Measurements from ENCODE around the gene ATG9A. TPM values are rescaled to one million over a fixed set of nuclear protein-coding genes. Genes with fewer than 3 reads are reported as not detected.

Gene ATG9A, protein sequence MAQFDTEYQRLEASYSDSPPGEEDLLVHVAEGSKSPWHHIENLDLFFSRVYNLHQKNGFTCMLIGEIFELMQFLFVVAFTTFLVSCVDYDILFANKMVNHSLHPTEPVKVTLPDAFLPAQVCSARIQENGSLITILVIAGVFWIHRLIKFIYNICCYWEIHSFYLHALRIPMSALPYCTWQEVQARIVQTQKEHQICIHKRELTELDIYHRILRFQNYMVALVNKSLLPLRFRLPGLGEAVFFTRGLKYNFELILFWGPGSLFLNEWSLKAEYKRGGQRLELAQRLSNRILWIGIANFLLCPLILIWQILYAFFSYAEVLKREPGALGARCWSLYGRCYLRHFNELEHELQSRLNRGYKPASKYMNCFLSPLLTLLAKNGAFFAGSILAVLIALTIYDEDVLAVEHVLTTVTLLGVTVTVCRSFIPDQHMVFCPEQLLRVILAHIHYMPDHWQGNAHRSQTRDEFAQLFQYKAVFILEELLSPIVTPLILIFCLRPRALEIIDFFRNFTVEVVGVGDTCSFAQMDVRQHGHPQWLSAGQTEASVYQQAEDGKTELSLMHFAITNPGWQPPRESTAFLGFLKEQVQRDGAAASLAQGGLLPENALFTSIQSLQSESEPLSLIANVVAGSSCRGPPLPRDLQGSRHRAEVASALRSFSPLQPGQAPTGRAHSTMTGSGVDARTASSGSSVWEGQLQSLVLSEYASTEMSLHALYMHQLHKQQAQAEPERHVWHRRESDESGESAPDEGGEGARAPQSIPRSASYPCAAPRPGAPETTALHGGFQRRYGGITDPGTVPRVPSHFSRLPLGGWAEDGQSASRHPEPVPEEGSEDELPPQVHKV
- total RNA-seq (10 to 100 TPM; 52.5 to 72.9 (median 57.6) TPM), total RNA-seq (7.3 to 53.9 (median 34.0) reads per million in 29 experiments)
- 21.6 TPM for total RNA-seq (2013)

GRCh38 chr2:219229305-219230058 lies at the start of gene ATG9A, which contains the start of gene ANKZF1:
Gene ATG9A, minus strand, starts transcription at chr2:219229636. Its CDS starts 1,612 bp downstream, at chr2:219228024.
Gene ANKZF1, plus strand, starts transcription at chr2:219229806. Its CDS starts 452 bp downstream, at chr2:219230258.
- Mint-ChIP-seq H3K9me3 (no peaks in the 10 kb centered on the region), H3K4me1 (peaks cover 55 to 76% (median 62%) of the 10 kb centered on the region in 3 donors)
- WGBS (ENCODE audit: insufficient coverage) = under 1% methylated on average over 80 of the region's 80 CpGs

DNA sequence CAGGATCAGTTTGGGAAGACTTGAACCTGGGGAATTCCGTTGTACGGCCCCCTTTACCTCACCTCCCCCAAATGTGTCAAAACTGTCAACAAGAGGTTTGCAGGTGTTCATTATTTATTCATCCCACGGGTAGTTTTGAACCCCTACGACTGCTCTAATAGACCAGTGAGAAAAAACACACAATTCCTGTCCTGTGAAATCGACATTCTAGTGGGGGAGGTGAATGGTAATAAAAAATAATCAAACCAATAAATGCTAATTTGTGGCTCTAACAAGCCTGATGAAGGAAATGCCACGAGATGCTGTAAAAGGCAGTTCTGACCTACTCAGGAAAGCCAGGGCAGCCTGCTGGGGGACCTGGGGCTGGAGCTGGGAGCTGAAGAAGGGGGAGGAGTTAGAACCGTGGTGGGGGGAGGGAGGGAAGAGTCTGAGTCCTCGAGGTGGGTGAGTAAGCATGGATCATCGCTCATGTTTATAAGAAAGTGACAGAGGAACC lies 49.3 kb upstream of the ATG9A start:
- Histone ChIP-seq H3K27ac (ENCODE audit: low read length) (peak overlapping the region; percentile 100), H3K9me3 (no peaks in the 10 kb centered on the region), H3K27me3 (replicated peaks in 1 of 2; ENCODE audit: control insufficient read depth in 2 of 2, extremely low read depth in 1 of 2, insufficient read depth in 2 of 2, low read length in 1 of 2) (no peaks in the 10 kb centered on the region), H3K4me1 (ENCODE audit: control insufficient read depth in 1 of 2, extremely low read depth in 1 of 2, insufficient read depth in 2 of 2, low read length in 2 of 2) (peaks cover 11 to 42% of the 10 kb centered on the region in 2 experiments), H3K4me3 (ENCODE audit: control insufficient read depth in 1 of 2, extremely low read depth in 1 of 2, low read length in 1 of 2) (peak overlapping the region; percentile 55 to 72), H3K36me3 (ENCODE audit: control insufficient read depth in 2 of 2, extremely low read depth in 1 of 2, insufficient read depth in 1 of 2, low read length in 1 of 2) (peaks cover 16 to 34% of the 10 kb centered on the region in 2 donors)
- Mint-ChIP-seq H3K4me3 (peak overlapping the region; percentile 77 to 98 (median 85)), H3K36me3 (peaks cover 19% of the 10 kb centered on the region), H3K27ac (peak overlapping the region; percentile 92 to 99), H3K9me3 (no peaks in the 10 kb centered on the region), H3K27me3 (no peaks in the 10 kb centered on the region), H3K4me1 (peaks cover 43 to 54% (median 48%) of the 10 kb centered on the region in 3 donors)
- ChIA-PET CTCF (interaction anchor here (0.6 to 10.3 kb wide), 16 partner anchors 12 to 264 kb away, joined by 3 to 116 read pairs (median 5); partner anchors contain the start of genes ANKZF1 (in 1 of the 2), ATG9A (in 1 of the 2), CNPPD1 (in 1 of the 2) and NHEJ1 (in 1 of the 2)), POLR2A (interaction anchor here (0.5 to 2.4 kb wide), 9 partner anchors 16 to 49 kb away, joined by 3 to 14 read pairs (median 4); partner anchors contain the start of genes TUBA4A (in 2 of the 2), ANKZF1 (in 1 of the 2) and ATG9A (in 1 of the 2))
- WGBS (ENCODE audit: insufficient coverage) = 0% methylated on average over 1 of the region's 9 CpGs
- DNase-seq = no peak
- no peak for ATAC-seq (replicated peaks in 1 of 4)

More at GRCh38 chr2:219229305-219230058, at the start of gene ATG9A, which contains the start of gene ANKZF1:
- peaks cover 16 to 37% of the 10 kb centered on the region in 2 experiments for H3K4me1 ChIP-seq (ENCODE audit: control insufficient read depth in 1 of 2, extremely low read depth in 1 of 2, insufficient read depth in 2 of 2, low read length in 2 of 2)
- no peaks in the 10 kb centered on the region for H3K9me3 ChIP-seq
- peak within 1 kb of the TSS; percentile 72 to 85 for H3K4me3 ChIP-seq (ENCODE audit: control insufficient read depth in 1 of 2, extremely low read depth in 1 of 2, low read length in 1 of 2)
- peak within 1 kb of the TSS; percentile 71 for H3K27ac ChIP-seq (ENCODE audit: low read length)
- Mint-ChIP-seq H3K4me3 (peak within 1 kb of the TSS; percentile 97 to 99 (median 98)), H3K36me3 (peaks cover 39% of the 10 kb centered on the region), H3K27ac (peak within 1 kb of the TSS; percentile 98 to 99), H3K27me3 (no peaks in the 10 kb centered on the region)
- POLR2A ChIA-PET = interaction anchor here (0.6 to 2.3 kb wide), 15 partner anchors 9 to 158 kb away, joined by 3 to 15 read pairs (median 5); partner anchors contain the start of genes GLB1L (in 2 of the 2), STK16 (in 2 of the 2), DNAJB2 (in 1 of the 2) and DNPEP (in 1 of the 2)
- CTCF ChIA-PET = interaction anchor here in 1 of 2 donors (0.7 to 3.0 kb wide), 12 partner anchors 10 to 70 kb away, joined by 3 to 13 read pairs (median 4); partner anchors contain the start of genes DNAJB2, GLB1L, STK16 and TUBA4A
- ATAC-seq (replicated peaks in 1 of 4) = peak; percentile 97 to 98 (median 98)
- peak; percentile 94 to 100 (median 99) for DNase-seq
- H3K27me3 ChIP-seq (replicated peaks in 1 of 2; ENCODE audit: control insufficient read depth in 2 of 2, extremely low read depth in 1 of 2, insufficient read depth in 2 of 2, low read length in 1 of 2) = no peaks in the 10 kb centered on the region
- peaks cover 23 to 49% of the 10 kb centered on the region in 2 donors for H3K36me3 ChIP-seq (ENCODE audit: control insufficient read depth in 2 of 2, extremely low read depth in 1 of 2, insufficient read depth in 1 of 2, low read length in 1 of 2)

DNA sequence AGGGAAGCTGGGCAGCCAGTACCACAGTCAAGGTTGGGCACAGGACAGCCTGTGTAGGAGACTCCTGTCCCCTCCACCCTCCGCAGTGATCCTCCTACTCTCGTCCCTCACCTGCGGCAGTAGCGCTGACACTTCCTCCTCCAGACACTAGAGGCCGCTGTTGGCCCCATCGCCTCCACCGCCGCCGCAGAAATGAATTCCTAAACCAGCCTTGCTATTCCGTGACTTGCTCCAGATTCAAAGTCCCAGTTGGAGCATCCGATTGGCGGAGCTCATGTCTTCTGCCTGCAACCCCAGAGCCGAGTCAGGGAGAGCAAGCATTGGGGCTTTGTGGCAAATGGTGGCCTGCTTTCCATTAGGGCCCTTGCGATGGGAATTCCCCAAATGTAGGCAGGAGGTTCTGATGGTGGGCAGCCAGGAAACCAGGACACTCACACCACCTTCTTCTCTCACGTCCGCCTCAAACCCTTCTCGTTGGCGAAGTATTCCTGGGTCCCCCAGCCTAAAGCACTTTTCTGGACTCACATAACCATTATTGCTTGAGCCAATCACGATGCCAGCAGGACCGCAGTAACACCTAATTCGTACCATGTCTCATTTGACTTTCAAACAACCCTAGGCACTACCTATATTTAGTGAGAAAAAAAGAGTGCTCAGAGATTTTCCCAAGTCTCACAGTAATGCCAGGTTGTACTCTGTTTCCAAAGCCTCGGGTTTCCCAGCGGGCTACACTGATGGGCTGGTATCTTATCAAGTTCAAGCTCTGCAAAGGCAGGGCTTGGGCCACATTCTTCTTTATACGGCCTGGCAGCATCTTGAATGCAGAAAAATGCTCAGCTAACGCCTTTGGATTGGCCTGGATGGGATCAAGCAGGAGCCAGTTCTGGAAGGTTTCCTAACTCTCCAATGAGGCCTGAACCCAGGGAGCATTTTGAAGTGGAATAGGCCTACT lies 48.5 kb upstream of the ATG9A start:
- POLR2A ChIA-PET = interaction anchor here (0.5 to 2.4 kb wide), 8 partner anchors 22 to 110 kb away, joined by 3 to 14 read pairs (median 4); partner anchors contain the start of gene TUBA4A (in 2 of the 2)
- H3K27me3 Mint-ChIP-seq = no peaks in the 10 kb centered on the region
- H3K27ac ChIP-seq (ENCODE audit: low read length) = peak overlapping the region; percentile 100
- WGBS (ENCODE audit: insufficient coverage) = 13% methylated on average over 16 of the region's 25 CpGs
- peaks cover 15% of the 10 kb centered on the region for H3K36me3 Mint-ChIP-seq
- H3K9me3 ChIP-seq = no peaks in the 10 kb centered on the region
- peak overlapping the region; percentile 92 to 99 for H3K27ac Mint-ChIP-seq
- CTCF ChIA-PET = interaction anchor here (0.6 to 10.3 kb wide), 18 partner anchors 16 to 762 kb away, joined by 3 to 116 read pairs (median 4); partner anchors contain the start of genes ANKZF1 (in 1 of the 2), ATG9A (in 1 of the 2), GLB1L (in 1 of the 2) and STK16 (in 1 of the 2)
- peak in 34 of 35 experiments; percentile 30 to 87 (median 64) for DNase-seq
- H3K4me3 ChIP-seq (ENCODE audit: control insufficient read depth in 1 of 2, extremely low read depth in 1 of 2, low read length in 1 of 2) = peak overlapping the region; percentile 23 to 72
- peaks cover 41 to 51% (median 45%) of the 10 kb centered on the region in 3 donors for H3K4me1 Mint-ChIP-seq
- no peaks in the 10 kb centered on the region for H3K27me3 ChIP-seq (replicated peaks in 1 of 2; ENCODE audit: control insufficient read depth in 2 of 2, extremely low read depth in 1 of 2, insufficient read depth in 2 of 2, low read length in 1 of 2)
- H3K9me3 Mint-ChIP-seq = no peaks in the 10 kb centered on the region
- peaks cover 11 to 42% of the 10 kb centered on the region in 2 experiments for H3K4me1 ChIP-seq (ENCODE audit: control insufficient read depth in 1 of 2, extremely low read depth in 1 of 2, insufficient read depth in 2 of 2, low read length in 2 of 2)
- H3K4me3 Mint-ChIP-seq = peak overlapping the region; percentile 64 to 85 (median 77)
- H3K36me3 ChIP-seq (ENCODE audit: control insufficient read depth in 2 of 2, extremely low read depth in 1 of 2, insufficient read depth in 1 of 2, low read length in 1 of 2) = peaks cover 10 to 27% of the 10 kb centered on the region in 2 donors
- ATAC-seq (replicated peaks in 1 of 4) = peak in 1 of 4 experiments; percentile 20

- ChIA-PET CTCF (interaction anchor here in 1 of 2 donors (0.6 to 1.8 kb wide), 2 partner anchors 20 to 21 kb away, joined by 3 to 8 read pairs; no protein-coding TSS in a partner anchor), POLR2A (interaction anchor here in 1 of 2 donors (0.7 kb wide), 1 partner anchor 20 kb away, joined by 4 read pairs; no protein-coding TSS in a partner anchor)
- no peaks in the 10 kb centered on the region for H3K36me3 ChIP-seq (ENCODE audit: control insufficient read depth in 2 of 2, extremely low read depth in 1 of 2, insufficient read depth in 1 of 2, low read length in 1 of 2)
- Mint-ChIP-seq H3K4me3 (no peak overlapping the region), H3K4me1 (peaks cover 18 to 21% (median 20%) of the 10 kb centered on the region in 3 donors), H3K36me3 (no peaks in the 10 kb centered on the region), H3K27me3 (no peaks in the 10 kb centered on the region), H3K27ac (no peak overlapping the region), H3K9me3 (no peaks in the 10 kb centered on the region)
- H3K4me1 ChIP-seq (ENCODE audit: control insufficient read depth in 1 of 2, extremely low read depth in 1 of 2, insufficient read depth in 2 of 2, low read length in 2 of 2) = peaks cover 11 to 18% of the 10 kb centered on the region in 2 experiments
- DNase-seq (no peak), ATAC-seq (replicated peaks in 1 of 4) (no peak)
- no peak overlapping the region for H3K4me3 ChIP-seq (ENCODE audit: control insufficient read depth in 1 of 2, extremely low read depth in 1 of 2, low read length in 1 of 2)
- peaks cover 0 to 16% of the 10 kb centered on the region in 2 experiments for H3K27me3 ChIP-seq (replicated peaks in 1 of 2; ENCODE audit: control insufficient read depth in 2 of 2, extremely low read depth in 1 of 2, insufficient read depth in 2 of 2, low read length in 1 of 2)
- H3K9me3 ChIP-seq = no peaks in the 10 kb centered on the region
- 80% methylated on average over 2 of the region's 6 CpGs for WGBS (ENCODE audit: insufficient coverage)
- no peak overlapping the region for H3K27ac ChIP-seq (ENCODE audit: low read length)
These were observed 45.0 kb upstream of the ATG9A start for GRCh38 chr2:219274361-219274921.

Measured in T-cell (primary cell).